CD8-positive, alpha-beta memory T cell (primary cell): ENCODE results near the gene PEA15. TPM values are rescaled to one million over a fixed set of nuclear protein-coding genes. Genes with fewer than 3 reads are reported as not detected.

Experiments used
- CTCF ChIA-PET: fragments of 350-600 bp; sonication (Branson Sonifier 250); formaldehyde crosslinking; loops from one replicate; lab custom pipeline; 2021; ENCODE audit warnings: antibody characterized with exemption; lab: Charles Lee
- POLR2A ChIA-PET: fragments of 350-600 bp; sonication (Branson Sonifier 250); formaldehyde crosslinking; loops from one replicate; lab custom pipeline; 2021; ENCODE audit warnings: antibody characterized with exemption; lab: Charles Lee
- DNase-seq, 5 donors: peaks; one replicate each; pipeline versions ENCODE4 v3.0.0 to v3.0.0-alpha.2; 2020 to 2022; ENCODE audit warnings: mixed read lengths in 1 of 5
- H3K27ac ChIP-seq: one replicate; pipeline ENCODE4 v1.7.0; 2013; ENCODE audit warnings: low read depth, mild to moderate bottlenecking, low read length, moderate library complexity
- H3K27me3 ChIP-seq: 2 replicates; pipeline ENCODE4 v1.7.0; 2013; ENCODE audit warnings: low read length, mild to moderate bottlenecking; ENCODE audit not compliant: insufficient read depth, poor library complexity, severe bottlenecking
- H3K36me3 ChIP-seq: 2 replicates; pipeline ENCODE4 v1.7.0; 2013; ENCODE audit warnings: mild to moderate bottlenecking, low read length, moderate library complexity; ENCODE audit not compliant: insufficient read depth
- H3K4me1 ChIP-seq: 2 replicates; pipeline ENCODE4 v1.7.0; 2013; ENCODE audit warnings: mild to moderate bottlenecking, low read length, moderate library complexity; ENCODE audit not compliant: insufficient read depth
- H3K4me3 ChIP-seq: 2 replicates; pipeline ENCODE4 v1.7.0; 2013; ENCODE audit warnings: mild to moderate bottlenecking, low read length
- H3K9me3 ChIP-seq: 2 replicates; pipeline ENCODE4 v1.7.0; 2013; ENCODE audit warnings: mild to moderate bottlenecking, low read length
- H3K27ac Mint-ChIP-seq, 8 donors: one replicate each; pipeline ENCODE4 v1.8.0; 2020 to 2021; ENCODE audit warnings: mixed read lengths in 8 of 8, mild to moderate bottlenecking in 6 of 8, inconsistent platforms in 3 of 8, moderate library complexity in 3 of 8
- H3K27me3 Mint-ChIP-seq, 2 donors: one replicate each; pipeline ENCODE4 v1.8.0; 2020 to 2021; ENCODE audit warnings: mixed read lengths in 2 of 2, mild to moderate bottlenecking in 1 of 2, moderate library complexity in 1 of 2
- H3K36me3 Mint-ChIP-seq, 3 donors: one replicate each; pipeline ENCODE4 v1.8.0; 2020 to 2021; ENCODE audit warnings: mixed read lengths in 3 of 3, inconsistent platforms in 1 of 3, mild to moderate bottlenecking in 1 of 3
- H3K4me1 Mint-ChIP-seq, 3 donors: one replicate each; pipeline ENCODE4 v1.8.0; 2020 to 2021; ENCODE audit warnings: mixed read lengths in 3 of 3, inconsistent platforms in 1 of 3, mild to moderate bottlenecking in 1 of 3
- H3K4me3 Mint-ChIP-seq, 7 donors: one replicate each; pipeline ENCODE4 v1.8.0; 2020 to 2021; ENCODE audit warnings: mixed read lengths in 7 of 7, mild to moderate bottlenecking in 6 of 7, moderate library complexity in 4 of 7, inconsistent platforms in 2 of 7
- H3K9me3 Mint-ChIP-seq, 5 donors: one replicate each; pipeline ENCODE4 v1.8.0; 2020 to 2022; ENCODE audit warnings: mixed read lengths in 5 of 5, mild to moderate bottlenecking in 3 of 5, moderate library complexity in 2 of 5, inconsistent platforms in 1 of 5
- polyA plus RNA-seq: library from polyadenylated mRNA; unstranded; fragments of 300-500 nt; fragmentation: Illumina TruSeq; gene quantifications from one replicate; pipeline ENCODE4 v1.2.3, GENCODE V29; 2021
- total RNA-seq, 2 experiments: library from RNA; stranded (reverse); gene quantifications; one replicate each; pipeline ENCODE4 v1.2.3, GENCODE V29; 2021

Gene PEA15
- total and polyA plus RNA-seq, 3 experiments from 2014 or later, result 9.1 to 81.4 (median 77.4) TPM

DNA sequence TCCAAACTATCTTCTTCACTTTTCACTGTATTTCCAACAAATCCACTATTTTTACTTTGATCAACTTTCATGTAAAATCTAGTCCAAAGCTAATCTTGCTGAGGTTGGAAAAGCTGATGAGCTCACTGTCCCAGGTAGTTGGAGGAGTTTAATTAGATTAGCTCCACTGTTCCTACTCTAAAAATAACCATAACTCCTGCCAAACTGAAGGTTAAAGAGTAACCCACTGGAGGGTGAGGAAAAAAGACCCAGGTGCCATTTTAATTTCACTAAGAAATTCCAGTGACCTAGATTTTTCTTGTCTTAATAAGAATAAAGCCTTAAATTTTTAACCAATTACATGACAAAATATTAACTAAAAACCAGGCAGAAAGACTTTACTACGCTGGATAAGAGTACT lies 41.9 kb downstream of the PEA15 start:
- no peak for DNase-seq
- Histone ChIP-seq H3K4me1 (no peaks in the 10 kb centered on the region), H3K27me3 (no peaks in the 10 kb centered on the region), H3K36me3 (peaks cover 18% of the 10 kb centered on the region), H3K9me3 (no peaks in the 10 kb centered on the region), H3K27ac (no peak overlapping the region), H3K4me3 (no peak overlapping the region)
- no peaks in the 10 kb centered on the region for H3K9me3 Mint-ChIP-seq
- ChIA-PET CTCF (interaction anchor here (1.3 to 1.4 kb wide), 2 partner anchors 44 to 45 kb away, joined by 3 to 4 read pairs; no protein-coding TSS in a partner anchor), POLR2A (no interaction called here)
- peaks cover 0 to 54% (median 5%) of the 10 kb centered on the region in 3 donors for H3K36me3 Mint-ChIP-seq
- no peak overlapping the region for H3K4me3 Mint-ChIP-seq
- no peaks in the 10 kb centered on the region for H3K27me3 Mint-ChIP-seq
- H3K4me1 Mint-ChIP-seq, result peaks cover 15 to 50% (median 38%) of the 10 kb centered on the region in 3 donors
- peak overlapping the region in 2 of 8 donors; percentile 6 to 43 for H3K27ac Mint-ChIP-seq

DNA sequence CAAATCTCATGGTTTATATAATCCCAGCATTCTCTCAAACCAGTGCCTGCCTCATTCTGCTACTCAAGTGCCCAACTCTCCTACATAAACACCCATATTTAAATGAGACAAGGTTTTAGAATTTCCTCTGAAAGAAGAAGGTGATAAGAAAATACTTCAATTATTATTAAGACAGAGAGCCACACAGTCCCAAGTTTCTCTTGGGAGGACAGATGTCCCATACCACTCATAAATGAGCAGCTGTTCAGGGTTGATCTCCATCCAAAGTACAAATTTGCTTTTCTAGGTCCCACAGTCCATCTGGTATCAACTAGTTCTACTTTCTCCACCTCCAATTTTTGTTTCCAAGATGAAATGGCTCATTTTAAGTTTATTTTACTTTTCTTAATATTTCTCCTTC lies 45.8 kb downstream of the PEA15 start:
- Histone ChIP-seq H3K9me3 (no peaks in the 10 kb centered on the region), H3K27ac (no peak overlapping the region), H3K4me1 (no peaks in the 10 kb centered on the region), H3K27me3 (no peaks in the 10 kb centered on the region), H3K36me3 (peaks cover 7% of the 10 kb centered on the region), H3K4me3 (no peak overlapping the region)
- Mint-ChIP-seq H3K27ac (peak overlapping the region in 5 of 8 donors; percentile 4 to 63 (median 23)), H3K4me3 (no peak overlapping the region), H3K36me3 (peaks cover 0 to 46% (median 0%) of the 10 kb centered on the region in 3 donors), H3K4me1 (peaks cover 12 to 41% (median 28%) of the 10 kb centered on the region in 3 donors), H3K9me3 (no peaks in the 10 kb centered on the region), H3K27me3 (no peaks in the 10 kb centered on the region)
- POLR2A ChIA-PET, result no interaction called here
- DNase-seq, result no peak
- CTCF ChIA-PET, result interaction anchor here (1.5 to 3.4 kb wide), 7 partner anchors 8 to 150 kb away, joined by 6 to 33 read pairs (median 9); partner anchors contain the start of genes CASQ1 and DCAF8

DNA sequence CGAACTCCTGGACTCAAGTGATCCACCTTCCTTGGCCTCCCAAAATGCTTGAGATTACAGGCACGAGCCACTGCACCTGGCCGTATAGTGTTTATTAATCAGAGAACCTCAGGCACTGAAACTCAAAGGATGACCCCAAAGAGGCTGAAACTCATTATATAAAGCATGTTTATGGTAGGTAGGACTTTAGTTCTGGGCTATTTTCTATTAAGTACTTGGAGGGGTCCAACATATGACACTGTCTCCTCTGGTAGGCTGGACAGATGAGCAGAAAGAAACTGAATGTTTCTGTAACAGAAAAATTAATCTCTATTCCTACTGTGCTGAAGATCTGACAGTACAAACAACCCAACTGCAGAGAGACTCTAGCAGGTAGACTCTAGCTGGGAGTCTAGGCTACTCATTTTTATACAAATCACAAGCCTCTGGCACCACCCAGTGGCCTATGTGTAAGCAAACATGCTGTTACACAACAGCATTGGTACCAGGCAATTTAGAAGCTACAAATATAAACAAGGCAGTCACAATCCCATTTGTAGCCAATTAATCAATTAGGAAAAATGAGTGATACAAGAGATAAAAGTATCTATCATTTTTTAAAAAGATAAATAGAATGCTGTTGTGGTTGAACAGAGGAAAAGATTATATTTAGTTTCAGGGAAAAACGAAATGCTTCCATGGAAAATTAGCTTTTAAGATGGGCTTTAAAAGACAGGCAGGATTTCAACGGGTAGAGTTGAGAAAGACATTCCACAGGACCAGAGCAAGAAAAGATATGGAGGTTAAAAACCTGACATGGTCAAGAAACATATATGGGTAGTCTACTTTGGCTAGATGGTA lies 46.7 kb downstream of the PEA15 start:
- Histone ChIP-seq H3K36me3 (peaks cover 7% of the 10 kb centered on the region), H3K9me3 (no peaks in the 10 kb centered on the region), H3K27ac (no peak overlapping the region), H3K4me3 (no peak overlapping the region), H3K4me1 (peaks cover 5% of the 10 kb centered on the region), H3K27me3 (no peaks in the 10 kb centered on the region)
- POLR2A ChIA-PET, result interaction anchor here (1.1 to 1.5 kb wide), 3 partner anchors 9 to 11 kb away, joined by 4 to 9 read pairs (median 7); partner anchors contain the start of gene DCAF8
- peaks cover 15 to 41% (median 29%) of the 10 kb centered on the region in 3 donors for H3K4me1 Mint-ChIP-seq
- H3K9me3 Mint-ChIP-seq, result no peaks in the 10 kb centered on the region
- peak overlapping the region; percentile 8 to 87 (median 74) for H3K27ac Mint-ChIP-seq
- DNase-seq, result peak; percentile 30 to 72 (median 43)
- CTCF ChIA-PET, result interaction anchor here (0.6 to 3.4 kb wide), 24 partner anchors 9 to 206 kb away, joined by 3 to 33 read pairs (median 5); partner anchors contain the start of genes CASQ1, DCAF8, IGSF8 and PEX19
- no peaks in the 10 kb centered on the region for H3K27me3 Mint-ChIP-seq
- H3K36me3 Mint-ChIP-seq, result peaks cover 0 to 44% (median 0%) of the 10 kb centered on the region in 3 donors
- H3K4me3 Mint-ChIP-seq, result no peak overlapping the region

DNA sequence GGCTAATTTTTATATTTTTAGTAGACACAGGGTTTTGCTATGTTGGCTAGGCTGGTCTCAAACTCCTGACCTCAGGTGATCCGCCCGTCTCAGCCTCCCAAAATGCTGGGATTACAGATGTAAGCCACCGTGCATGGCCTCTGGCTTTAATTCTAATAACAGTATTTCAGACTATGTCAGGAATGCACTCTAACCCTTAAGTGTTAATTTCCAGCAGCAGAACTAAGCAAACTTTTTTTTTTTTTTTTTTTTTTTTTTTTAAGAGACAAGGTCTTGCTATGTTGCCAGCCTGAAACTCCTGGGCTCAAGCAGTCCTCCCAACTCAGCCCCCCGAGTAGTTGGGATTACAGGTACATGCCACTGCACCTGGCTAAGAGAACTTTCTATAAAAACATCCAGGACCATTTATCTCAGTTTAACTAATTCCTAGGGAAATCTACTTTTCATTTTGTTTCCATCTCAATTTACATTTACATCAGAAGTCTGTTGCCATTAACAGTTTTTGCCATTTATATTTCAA lies 50.7 kb downstream of the PEA15 start:
- CTCF ChIA-PET, result no interaction called here
- POLR2A ChIA-PET, result no interaction called here
- no peak for DNase-seq
- Mint-ChIP-seq H3K36me3 (peaks cover 3 to 46% (median 5%) of the 10 kb centered on the region in 3 donors), H3K9me3 (no peaks in the 10 kb centered on the region), H3K4me1 (peaks cover 29 to 70% (median 50%) of the 10 kb centered on the region in 3 donors), H3K4me3 (no peak overlapping the region), H3K27me3 (no peaks in the 10 kb centered on the region), H3K27ac (peak overlapping the region in 2 of 8 donors; percentile 36)
- Histone ChIP-seq H3K4me3 (no peak overlapping the region), H3K36me3 (peaks cover 7% of the 10 kb centered on the region), H3K27me3 (no peaks in the 10 kb centered on the region), H3K27ac (no peak overlapping the region), H3K9me3 (no peaks in the 10 kb centered on the region), H3K4me1 (peaks cover 21% of the 10 kb centered on the region)

DNA sequence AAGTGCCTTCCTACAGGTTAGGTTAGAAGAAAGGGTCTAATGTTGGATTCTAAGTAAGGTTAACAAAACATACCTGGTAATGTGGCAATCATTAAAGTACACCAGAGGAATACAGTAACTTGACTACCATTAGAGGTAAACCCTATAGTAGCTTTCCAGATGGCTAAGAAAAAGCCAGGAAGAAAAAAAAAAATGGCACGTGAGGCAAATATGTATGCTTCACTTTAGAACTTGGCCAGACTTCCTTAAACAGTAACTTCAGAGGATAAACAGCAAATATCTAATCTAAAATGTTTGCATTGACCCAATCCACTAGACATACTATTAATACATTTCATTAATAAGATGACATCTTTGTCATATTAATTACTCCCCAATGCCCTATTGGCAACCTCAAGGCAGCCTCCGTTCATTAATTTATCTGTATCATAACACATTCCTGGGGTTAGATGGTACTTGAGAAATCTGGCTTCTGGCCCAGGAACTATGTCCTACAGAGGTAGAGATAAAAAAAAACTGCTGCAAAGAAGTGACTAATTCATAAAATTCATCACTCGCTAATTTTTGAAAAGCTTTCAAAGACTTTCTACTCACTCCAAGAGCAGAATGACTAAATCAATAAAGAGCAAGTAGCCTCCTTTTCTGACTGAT lies 51.3 kb downstream of the PEA15 start:
- POLR2A ChIA-PET, result interaction anchor here (1.2 kb wide), 1 partner anchor 29 kb away, joined by 6 read pairs; the partner anchor contains the start of gene PEX19
- CTCF ChIA-PET, result interaction anchor here (0.7 to 1.4 kb wide), 3 partner anchors 10 to 63 kb away, joined by 3 to 4 read pairs (median 4); no protein-coding TSS in a partner anchor
- Mint-ChIP-seq H3K27me3 (peaks cover 0 to 2% of the 10 kb centered on the region in 2 donors), H3K4me1 (peaks cover 35 to 74% (median 55%) of the 10 kb centered on the region in 3 donors), H3K4me3 (no peak overlapping the region), H3K27ac (peak overlapping the region in 3 of 8 donors; percentile 36 to 42 (median 36)), H3K36me3 (peaks cover 3 to 45% (median 5%) of the 10 kb centered on the region in 3 donors), H3K9me3 (no peaks in the 10 kb centered on the region)
- Histone ChIP-seq H3K27ac (no peak overlapping the region), H3K9me3 (no peaks in the 10 kb centered on the region), H3K36me3 (peaks cover 2% of the 10 kb centered on the region), H3K4me3 (no peak overlapping the region), H3K27me3 (no peaks in the 10 kb centered on the region), H3K4me1 (peaks cover 28% of the 10 kb centered on the region)
- no peak for DNase-seq

DNA sequence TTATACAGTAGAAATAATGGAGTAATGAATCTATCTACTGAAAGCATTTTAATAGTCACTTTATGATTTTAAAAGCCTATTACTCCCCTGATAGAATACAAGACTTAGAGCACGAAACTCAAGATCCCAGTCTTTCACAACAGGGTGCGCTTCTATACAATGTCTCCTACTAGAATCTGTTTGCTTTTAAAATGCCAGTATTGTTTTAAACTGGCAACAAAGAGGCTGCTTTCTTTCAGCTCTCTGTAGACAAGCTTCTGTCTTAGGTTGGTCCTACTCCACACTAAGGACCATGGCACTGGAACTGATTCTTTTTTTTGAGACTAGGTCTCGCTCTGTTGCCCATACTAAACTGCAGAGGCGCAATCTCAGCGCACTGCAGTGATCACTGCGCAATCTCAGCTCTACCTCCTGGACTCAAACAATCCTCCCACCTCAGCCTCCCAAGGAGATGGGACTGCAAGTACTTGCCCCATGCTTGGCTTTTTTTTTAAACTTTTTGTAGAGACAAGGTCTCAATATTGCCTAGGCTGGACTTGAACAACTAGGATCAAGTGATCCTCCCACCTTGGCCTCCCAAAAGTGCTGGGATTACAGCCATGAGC lies 52.3 kb downstream of the PEA15 start:
- H3K4me1 Mint-ChIP-seq, result peaks cover 33 to 71% (median 50%) of the 10 kb centered on the region in 3 donors
- no peak overlapping the region for H3K4me3 ChIP-seq
- H3K27ac Mint-ChIP-seq, result peak overlapping the region in 2 of 8 donors; percentile 55 to 94
- CTCF ChIA-PET, result interaction anchor here (0.7 to 1.4 kb wide), 3 partner anchors 9 to 64 kb away, joined by 3 to 4 read pairs (median 4); no protein-coding TSS in a partner anchor
- H3K27me3 ChIP-seq, result no peaks in the 10 kb centered on the region
- H3K36me3 ChIP-seq, result no peaks in the 10 kb centered on the region
- peaks cover 3 to 47% (median 5%) of the 10 kb centered on the region in 3 donors for H3K36me3 Mint-ChIP-seq
- H3K27me3 Mint-ChIP-seq, result peaks cover 0 to 6% of the 10 kb centered on the region in 2 donors
- H3K4me1 ChIP-seq, result peaks cover 28% of the 10 kb centered on the region
- no peaks in the 10 kb centered on the region for H3K9me3 Mint-ChIP-seq
- POLR2A ChIA-PET, result interaction anchor here (1.2 kb wide), 1 partner anchor 28 kb away, joined by 6 read pairs; the partner anchor contains the start of gene PEX19
- no peak for DNase-seq
- H3K9me3 ChIP-seq, result no peaks in the 10 kb centered on the region
- H3K4me3 Mint-ChIP-seq, result peak overlapping the region in 1 of 7 donors; percentile 35
- no peak overlapping the region for H3K27ac ChIP-seq

DNA sequence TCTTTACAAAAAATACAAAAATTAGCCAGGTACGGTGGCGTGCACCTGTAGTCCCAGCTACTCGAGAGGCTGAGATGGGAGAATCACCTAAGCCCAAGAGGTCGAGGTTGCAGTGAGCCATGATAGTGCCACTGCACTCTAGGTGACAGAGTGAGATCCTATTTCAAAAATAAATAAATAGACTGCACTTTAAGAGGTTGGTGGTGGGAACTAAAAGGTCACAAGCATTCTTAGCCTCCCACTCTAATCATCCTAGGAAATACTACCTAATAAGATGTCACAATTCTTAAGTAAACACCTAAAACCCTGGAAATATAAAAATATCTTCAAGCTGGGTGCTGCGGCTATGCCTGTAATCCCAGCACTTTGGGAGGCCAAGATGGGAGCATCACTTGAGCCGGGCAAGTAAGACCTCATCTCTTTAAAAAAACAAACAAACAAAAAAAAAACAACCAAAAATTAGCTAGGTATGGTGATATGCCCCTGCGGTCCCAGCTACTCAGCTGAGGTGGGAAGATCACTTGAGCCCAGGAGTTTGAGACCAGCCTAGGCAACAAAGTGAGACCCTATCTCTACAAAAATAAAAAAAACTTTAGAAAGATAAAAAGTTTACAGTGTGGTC lies 53.1 kb downstream of the PEA15 start:
- Histone ChIP-seq H3K9me3 (no peaks in the 10 kb centered on the region), H3K36me3 (no peaks in the 10 kb centered on the region), H3K27ac (no peak overlapping the region), H3K4me1 (peaks cover 33% of the 10 kb centered on the region), H3K4me3 (no peak overlapping the region), H3K27me3 (no peaks in the 10 kb centered on the region)
- H3K27me3 Mint-ChIP-seq, result peaks cover 0 to 6% of the 10 kb centered on the region in 2 donors
- no peaks in the 10 kb centered on the region for H3K9me3 Mint-ChIP-seq
- H3K27ac Mint-ChIP-seq, result peak overlapping the region in 4 of 8 donors; percentile 10 to 89 (median 72)
- POLR2A ChIA-PET, result no interaction called here
- DNase-seq, result no peak
- H3K4me3 Mint-ChIP-seq, result peak overlapping the region in 2 of 7 donors; percentile 6 to 35
- peaks cover 34 to 70% (median 51%) of the 10 kb centered on the region in 3 donors for H3K4me1 Mint-ChIP-seq
- peaks cover 3 to 47% (median 5%) of the 10 kb centered on the region in 3 donors for H3K36me3 Mint-ChIP-seq
- CTCF ChIA-PET, result interaction anchor here (1.0 to 6.4 kb wide), 2 partner anchors 27 to 33 kb away, joined by 4 to 35 read pairs; partner anchors contain the start of gene PEX19
